HCT116 (cell line): ENCODE measurements around the gene UGT1A3. TPM values are rescaled to one million over a fixed set of nuclear protein-coding genes. Genes with fewer than 3 reads are reported as not detected.

Experiments used
- ATAC-seq: fragments of 200-7000 bp; cut with Tn5 transposase; 2 replicates; pipeline ENCODE4 v1.9.1; 2020; ENCODE audit warnings: mild to moderate bottlenecking, moderate library complexity
- BruUV-seq: library from RNA; stranded (reverse); fragments of 400-500 nt; replicated peaks from 2 replicates; lab custom pipeline; 2021; lab: Mats Ljungman, UMichigan
- CTCF ChIA-PET: fragments of 300-600 bp; sonication (Branson Sonifier 250); formaldehyde crosslinking; loops from one replicate; lab custom pipeline; 2021; ENCODE audit warnings: antibody characterized with exemption; lab: Charles Lee
- POLR2A ChIA-PET: fragments of 300-600, 350-600 bp; sonication (Branson Sonifier 250); formaldehyde crosslinking; loops from one replicate; lab custom pipeline; 2021; ENCODE audit warnings: antibody characterized with exemption; lab: Charles Lee
- RAD21 ChIA-PET, 2 experiments: fragments of 300-600 bp; sonication (Branson Sonifier 250); formaldehyde crosslinking; loops; one replicate each; lab custom pipeline; 2023; ENCODE audit warnings: low total read pairs in 2 of 2; ENCODE audit not compliant: uncharacterized antibody in 2 of 2, unreplicated experiment in 2 of 2, low non-redundant PET in 1 of 2; lab: Charles Lee
- DNase-seq: peaks from one replicate; pipeline ENCODE4 v3.0.0-alpha.2; 2010; ENCODE audit warnings: low read depth, low spot score
- H2AFZ ChIP-seq: fragments of 200-600 bp; shearing (Covaris generic), sonication (generic); 2 replicates; pipeline ENCODE4 v1.6.1; 2017; ENCODE audit warnings: low read depth, mixed run types, mixed read lengths, antibody characterized with exemption, low read length; ENCODE audit not compliant: poor library complexity, severe bottlenecking
- H3K27ac ChIP-seq: 2 replicates; pipeline ENCODE4 v1.5.1; 2012; ENCODE audit warnings: low read depth, low read length
- H3K27me3 ChIP-seq: fragments of 200-600 bp; sonication (generic); 2 replicates; pipeline ENCODE4 v1.6.1; 2016; ENCODE audit warnings: mixed run types, low read length, mixed read lengths; ENCODE audit not compliant: insufficient read depth
- H3K36me3 ChIP-seq, 2 experiments: fragments of 200-500 bp in 1 of 2; fragments of 200-600 bp in 1 of 2; sonication (Bioruptor generic) in 1 of 2; sonication (generic) in 1 of 2; 2 replicates each; pipeline versions ENCODE4 v1.5.1 to v1.6.1; 2014 to 2016; ENCODE audit warnings: low read length in 2 of 2, inconsistent platforms in 1 of 2, mixed read lengths in 1 of 2, mixed run types in 1 of 2; ENCODE audit not compliant: insufficient read depth in 2 of 2, control insufficient read depth in 1 of 2
- H3K4me1 ChIP-seq, 2 experiments: fragments of 200-600 bp in 1 of 2; sonication (generic) in 1 of 2; 2 replicates each; pipeline versions ENCODE4 v1.5.1 to v1.6.1; 2012 to 2017; ENCODE audit warnings: low read length in 2 of 2, inconsistent platforms in 1 of 2, mild to moderate bottlenecking in 1 of 2, mixed read lengths in 1 of 2, mixed run types in 1 of 2, moderate library complexity in 1 of 2; ENCODE audit not compliant: insufficient read depth in 2 of 2, control insufficient read depth in 1 of 2
- H3K4me2 ChIP-seq: fragments of 200-600 bp; sonication (generic); 2 replicates; pipeline ENCODE4 v1.6.1; 2017; ENCODE audit warnings: mixed run types, low read length, mixed read lengths
- H3K4me3 ChIP-seq, 2 experiments: fragments of 200-600 bp in 1 of 2; sonication (generic) in 1 of 2; replicated peaks in 1 of 2; 2 replicates each; pipeline ENCODE4 v1.5.1; 2011 to 2016; ENCODE audit warnings: low read length in 2 of 2, control low read depth in 1 of 2, low read depth in 1 of 2, mild to moderate bottlenecking in 1 of 2, mixed read lengths in 1 of 2, mixed run types in 1 of 2
- H3K79me2 ChIP-seq: fragments of 200-600 bp; sonication (generic); 2 replicates; pipeline ENCODE4 v1.6.1; 2017; ENCODE audit warnings: mild to moderate bottlenecking, mixed run types, low read length, moderate library complexity, mixed read lengths; ENCODE audit not compliant: insufficient read depth
- H3K9ac ChIP-seq: fragments of 200-600 bp; sonication (generic); 2 replicates; pipeline ENCODE4 v1.6.1; 2016; ENCODE audit warnings: low read length, mixed read lengths
- H3K9me2 ChIP-seq: fragments of 200-600 bp; sonication (generic), shearing (Covaris generic); 2 replicates; pipeline ENCODE4 v1.6.1; 2017; ENCODE audit warnings: mixed run types, mild to moderate bottlenecking, moderate library complexity; ENCODE audit not compliant: insufficient read depth
- H3K9me3 ChIP-seq, 2 experiments: fragments of 200-500 bp in 1 of 2; fragments of 200-600 bp in 1 of 2; sonication (Bioruptor generic) in 1 of 2; sonication (generic) in 1 of 2; 2 replicates each; pipeline ENCODE4 v1.6.1; 2014 to 2017; ENCODE audit warnings: low read length in 2 of 2, mixed read lengths in 2 of 2, inconsistent platforms in 1 of 2, low read depth in 1 of 2, mild to moderate bottlenecking in 1 of 2, mixed run types in 1 of 2, moderate library complexity in 1 of 2; ENCODE audit not compliant: control insufficient read depth in 1 of 2, insufficient read depth in 1 of 2
- H4K20me1 ChIP-seq: fragments of 200-600 bp; sonication (generic), shearing (Covaris generic); 2 replicates; pipeline ENCODE4 v1.6.1; 2017; ENCODE audit warnings: mixed run types, mild to moderate bottlenecking, moderate library complexity; ENCODE audit not compliant: insufficient read depth
- CEBPB ChIP-seq: IDR thresholded peaks from 2 replicates; pipeline ENCODE4 v1.6.1; 2012; ENCODE audit warnings: low read depth
- ELF1 ChIP-seq: IDR thresholded peaks from 2 replicates; pipeline ENCODE4 v1.6.1; 2012; ENCODE audit warnings: low read depth, borderline replicate concordance
- intact Hi-C: fragments of 100-400 bp; cut with micrococcal nuclease; formaldehyde crosslinking; loops from 2 replicates; pipeline ENCODE4 v1.10.0; 2022
- total RNA-seq: library from RNA; stranded (reverse); gene quantifications from one replicate; pipeline ENCODE4 v1.2.1, GENCODE V29; 2021; ENCODE audit not compliant: unreplicated experiment
- TF ChIP-seq, protein P1 (sequence below): IDR thresholded peaks from 2 replicates; pipeline ENCODE4 v1.6.1; 2011; ENCODE audit warnings: mild to moderate bottlenecking, low read length, moderate library complexity; ENCODE audit not compliant: insufficient replicate concordance; ENCODE audit errors: extremely low read depth

UGT1A3 gene
- total RNA-seq, 1 experiment from 2014 or later, result not detected

- H3K27ac ChIP-seq, result no peak overlapping the region
- H3K9ac ChIP-seq, result no peak overlapping the region
- no peaks in the 10 kb centered on the region for H3K9me2 ChIP-seq
- ATAC-seq (no peak), DNase-seq (no peak)
- no peak overlapping the region for H3K4me3 ChIP-seq
- no peaks in the 10 kb centered on the region for H3K27me3 ChIP-seq
- H3K9me3 ChIP-seq, result no peaks in the 10 kb centered on the region
- BruUV-seq, result no TSS peak
- RAD21 ChIA-PET, result no interaction called here
- no peaks in the 10 kb centered on the region for H3K4me1 ChIP-seq
- POLR2A ChIA-PET, result no interaction called here
- CTCF ChIA-PET, result no interaction called here
- no peak overlapping the region for H2AFZ ChIP-seq
- no peak overlapping the region for H3K4me2 ChIP-seq
- H3K79me2 ChIP-seq, result no peaks in the 10 kb centered on the region
- H3K36me3 ChIP-seq, result no peaks in the 10 kb centered on the region
- intact Hi-C loops, result no loop called here
- H4K20me1 ChIP-seq, result no peaks in the 10 kb centered on the region
- TF ChIP-seq, protein P1, sequence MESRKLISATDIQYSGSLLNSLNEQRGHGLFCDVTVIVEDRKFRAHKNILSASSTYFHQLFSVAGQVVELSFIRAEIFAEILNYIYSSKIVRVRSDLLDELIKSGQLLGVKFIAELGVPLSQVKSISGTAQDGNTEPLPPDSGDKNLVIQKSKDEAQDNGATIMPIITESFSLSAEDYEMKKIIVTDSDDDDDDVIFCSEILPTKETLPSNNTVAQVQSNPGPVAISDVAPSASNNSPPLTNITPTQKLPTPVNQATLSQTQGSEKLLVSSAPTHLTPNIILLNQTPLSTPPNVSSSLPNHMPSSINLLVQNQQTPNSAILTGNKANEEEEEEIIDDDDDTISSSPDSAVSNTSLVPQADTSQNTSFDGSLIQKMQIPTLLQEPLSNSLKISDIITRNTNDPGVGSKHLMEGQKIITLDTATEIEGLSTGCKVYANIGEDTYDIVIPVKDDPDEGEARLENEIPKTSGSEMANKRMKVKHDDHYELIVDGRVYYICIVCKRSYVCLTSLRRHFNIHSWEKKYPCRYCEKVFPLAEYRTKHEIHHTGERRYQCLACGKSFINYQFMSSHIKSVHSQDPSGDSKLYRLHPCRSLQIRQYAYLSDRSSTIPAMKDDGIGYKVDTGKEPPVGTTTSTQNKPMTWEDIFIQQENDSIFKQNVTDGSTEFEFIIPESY, result no peak
- no peak for TF ChIP-seq ELF1
- TF ChIP-seq, all 23 proteins: peak for 0
Observed at GRCh38 chr2:233815861-233816260, 87.0 kb downstream of the UGT1A3 start.

GRCh38 chr2:233816334-233816733 is 87.5 kb downstream of the UGT1A3 start:
- Histone ChIP-seq H3K79me2 (no peaks in the 10 kb centered on the region), H3K4me3 (no peak overlapping the region), H3K9me3 (no peaks in the 10 kb centered on the region), H3K36me3 (no peaks in the 10 kb centered on the region), H4K20me1 (no peaks in the 10 kb centered on the region)
- RAD21 ChIA-PET, result no interaction called here
- ATAC-seq, result no peak
- BruUV-seq, result no TSS peak
- TF ChIP-seq CEBPB, result no peak
- TF ChIP-seq, all 23 proteins: peak for 0
- no peak for DNase-seq
- no peak overlapping the region for H3K27ac ChIP-seq
- CTCF ChIA-PET, result no interaction called here
- no peak overlapping the region for H2AFZ ChIP-seq
- intact Hi-C loops, result no loop called here
- no peak overlapping the region for H3K9ac ChIP-seq
- no peaks in the 10 kb centered on the region for H3K4me1 ChIP-seq
- H3K9me2 ChIP-seq, result no peaks in the 10 kb centered on the region
- no peaks in the 10 kb centered on the region for H3K27me3 ChIP-seq
- H3K4me2 ChIP-seq, result no peak overlapping the region
- POLR2A ChIA-PET, result no interaction called here
